A549 (cell line): Measurements from ENCODE around the gene REX1BD. TPM values are rescaled to one million over a fixed set of nuclear protein-coding genes. Genes with fewer than 3 reads are reported as not detected.

Experiments
- ATAC-seq, 2 experiments: fragments of 200-7000 bp in 1 of 2; fragments of >200 bp in 1 of 2; cut with Nextera tagmentation in 1 of 2; cut with Tn5 transposase in 1 of 2; 3 replicates each; pipeline versions ENCODE4 v1.8.0 to v1.9.1; 2018 to 2020; ENCODE audit warnings: mild to moderate bottlenecking in 1 of 2, moderate library complexity in 1 of 2
- CTCF ChIA-PET: fragments of 300-600 bp; sonication (Branson Sonifier 250); formaldehyde crosslinking; extraction: SDS; loops from one replicate; lab custom pipeline; 2021; ENCODE audit warnings: antibody characterized with exemption, inconsistent platforms; lab: Yijun Ruan, JAX
- POLR2A ChIA-PET: fragments of 350-600 bp; formaldehyde crosslinking; extraction: SDS; loops from one replicate; lab custom pipeline; 2021; ENCODE audit warnings: antibody characterized with exemption, inconsistent platforms; lab: Yijun Ruan, JAX
- DNase-seq, 2 experiments: peaks; one replicate each; pipeline versions ENCODE4 v3.0.0 to v3.0.0-alpha.2; 2011 to 2016; ENCODE audit warnings: low read depth in 1 of 2, low spot score in 1 of 2
- FAIRE-seq: peaks from 2 replicates; lab custom pipeline; 2011; peaks lifted over from hg19 to GRCh38; lab: Jason Lieb, UNC
- H3K27ac ChIP-seq, 2 experiments: fragments of >200 bp; sonication (Bioruptor Twin); formaldehyde crosslinking; 3 replicates each; pipeline ENCODE4 v1.5.1; 2016 to 2017
- H3K4me1 ChIP-seq: fragments of >200 bp; sonication (Bioruptor Twin); formaldehyde crosslinking; 3 replicates; pipeline ENCODE4 v1.6.1; 2016
- H3K4me2 ChIP-seq: fragments of >200 bp; sonication (Bioruptor Twin); formaldehyde crosslinking; 3 replicates; pipeline ENCODE4 v1.6.1; 2016
- H3K4me3 ChIP-seq: fragments of >200 bp; sonication (Bioruptor Twin); formaldehyde crosslinking; 3 replicates; pipeline ENCODE4 v1.5.1; 2016
- H3K9me3 ChIP-seq: fragments of >200 bp; sonication (Bioruptor Twin); formaldehyde crosslinking; 3 replicates; pipeline ENCODE4 v1.6.1; 2016
- CEBPB ChIP-seq, 2 experiments: fragments of >200 bp in 1 of 2; sonication (Bioruptor Twin) in 1 of 2; formaldehyde crosslinking in 1 of 2; IDR thresholded peaks; 2 replicates each; pipeline ENCODE4 v1.6.1; 2012 to 2016
- CHD2 ChIP-seq: fragments of 150-350 bp; IDR thresholded peaks from 2 replicates; pipeline ENCODE4 v1.6.1; 2014; ENCODE audit warnings: low read length; ENCODE audit not compliant: partially characterized antibody
- CHD4 ChIP-seq: fragments of 200-600 bp; sonication (generic); IDR thresholded peaks from 2 replicates; pipeline ENCODE4 v1.6.1; 2016; ENCODE audit warnings: antibody characterized with exemption, mild to moderate bottlenecking, borderline replicate concordance
- EHF ChIP-seq: fragments of 250-450 bp; sonication (Bioruptor Pico); IDR thresholded peaks from 2 replicates; pipeline ENCODE4 v1.5.0; 2020; ENCODE audit warnings: mild to moderate bottlenecking
- EHMT2 ChIP-seq: fragments of 200-600 bp; sonication (generic); IDR thresholded peaks from 2 replicates; pipeline ENCODE4 v1.6.1; 2016; ENCODE audit warnings: antibody characterized with exemption, low read depth, mild to moderate bottlenecking, moderate library complexity
- EP300 ChIP-seq, 2 experiments: fragments of >200 bp; sonication (Bioruptor Twin); formaldehyde crosslinking; IDR thresholded peaks; 2 replicates in 1 of 2; 3 replicates in 1 of 2; pipeline ENCODE4 v1.6.1; 2016 to 2017
- FOSL2 ChIP-seq, 2 experiments: fragments of 450-650 bp in 1 of 2; fragments of >200 bp in 1 of 2; sonication (Bioruptor Twin) in 1 of 2; formaldehyde crosslinking; IDR thresholded peaks; 2 replicates each; pipeline versions ENCODE4 v1.5.0 to v1.6.1; 2016 to 2020; ENCODE audit warnings: mild to moderate bottlenecking in 1 of 2, moderate library complexity in 1 of 2
- FOXS1 ChIP-seq: fragments of 250-450 bp; sonication (Bioruptor Pico); IDR thresholded peaks from 2 replicates; pipeline ENCODE4 v1.5.0; 2020; ENCODE audit warnings: mild to moderate bottlenecking, moderate library complexity
- HEYL ChIP-seq: fragments of 250-450 bp; sonication (Bioruptor Pico); IDR thresholded peaks from 2 replicates; pipeline ENCODE4 v1.8.0; 2021; ENCODE audit warnings: mild to moderate bottlenecking, moderate library complexity
- HOXB13 ChIP-seq: fragments of 250-450 bp; sonication (Bioruptor Pico); IDR thresholded peaks from 2 replicates; pipeline ENCODE4 v1.5.0; 2020; ENCODE audit warnings: low read depth, mild to moderate bottlenecking, moderate library complexity
- HOXB5 ChIP-seq: fragments of 250-450 bp; sonication (Bioruptor Pico); IDR thresholded peaks from 2 replicates; pipeline ENCODE4 v1.5.0; 2020; ENCODE audit warnings: mild to moderate bottlenecking, moderate library complexity
- NFE2L2 ChIP-seq: fragments of 150-350 bp; conservative IDR thresholded peaks from 2 replicates; pipeline ENCODE4 v1.6.1; 2014; ENCODE audit warnings: low read length
- NR3C1 ChIP-seq: fragments of >200 bp; sonication (Bioruptor Twin); formaldehyde crosslinking; IDR thresholded peaks from 3 replicates; pipeline ENCODE4 v1.6.1; 2017
- PHF8 ChIP-seq: fragments of 200-600 bp; sonication (generic); IDR thresholded peaks from 2 replicates; pipeline ENCODE4 v1.6.1; 2016; ENCODE audit warnings: low read depth, mild to moderate bottlenecking, antibody characterized with exemption, moderate library complexity, borderline replicate concordance
- POLR2A ChIP-seq: IDR thresholded peaks from 2 replicates; pipeline ENCODE4 v1.6.1; 2012; ENCODE audit warnings: mild to moderate bottlenecking, low read length
- POLR2AphosphoS2 ChIP-seq: conservative IDR thresholded peaks from 2 replicates; pipeline ENCODE4 v1.6.1; 2012; ENCODE audit warnings: low read length, improper control_type of control experiment, inconsistent platforms
- RAD21 ChIP-seq, 2 experiments: fragments of >200 bp in 1 of 2; sonication (Bioruptor Twin) in 1 of 2; formaldehyde crosslinking in 1 of 2; IDR thresholded peaks in 1 of 2; conservative IDR thresholded peaks in 1 of 2; 2 replicates in 1 of 2; 3 replicates in 1 of 2; pipeline ENCODE4 v1.6.1; 2012 to 2018; ENCODE audit warnings: inconsistent platforms in 1 of 2
- RARB ChIP-seq: fragments of 250-450 bp; sonication (Bioruptor Pico); IDR thresholded peaks from 2 replicates; pipeline ENCODE4 v1.8.0; 2021; ENCODE audit warnings: mild to moderate bottlenecking, moderate library complexity
- RCOR1 ChIP-seq: fragments of 150-350 bp; IDR thresholded peaks from 2 replicates; pipeline ENCODE4 v1.6.1; 2014; ENCODE audit warnings: antibody characterized with exemption, low read length, low read depth
- RFX5 ChIP-seq: fragments of 450-650 bp; IDR thresholded peaks from 2 replicates; pipeline ENCODE4 v1.7.1; 2014; ENCODE audit warnings: antibody characterized with exemption, mild to moderate bottlenecking, moderate library complexity
- RNF2 ChIP-seq: fragments of 200-600 bp; sonication (generic); IDR thresholded peaks from 2 replicates; pipeline ENCODE4 v1.6.1; 2016; ENCODE audit warnings: low read depth, mild to moderate bottlenecking, antibody characterized with exemption, moderate library complexity, borderline replicate concordance
- SMC3 ChIP-seq: fragments of >200 bp; sonication (Bioruptor Twin); formaldehyde crosslinking; IDR thresholded peaks from 3 replicates; pipeline ENCODE4 v1.6.1; 2018; ENCODE audit warnings: inconsistent platforms
- SREBF2 ChIP-seq: fragments of 450-650 bp; IDR thresholded peaks from 2 replicates; pipeline ENCODE4 v1.6.1; 2014; ENCODE audit warnings: mild to moderate bottlenecking, moderate library complexity
- TFCP2L1 ChIP-seq: fragments of 250-450 bp; sonication (Bioruptor Pico); IDR thresholded peaks from 2 replicates; pipeline ENCODE4 v1.5.0; 2021; ENCODE audit warnings: mild to moderate bottlenecking
- ZC3H11A ChIP-seq: fragments of 450-650 bp; IDR thresholded peaks from 2 replicates; pipeline ENCODE4 v1.6.1; 2014; ENCODE audit warnings: antibody characterized with exemption, mild to moderate bottlenecking
- ZFP36 ChIP-seq: fragments of 450-650 bp; IDR thresholded peaks from 2 replicates; pipeline ENCODE4 v1.6.1; 2014; ENCODE audit warnings: borderline replicate concordance; ENCODE audit not compliant: partially characterized antibody
- ZSCAN20 ChIP-seq: fragments of 250-450 bp; sonication (Bioruptor Pico); IDR thresholded peaks from 2 replicates; pipeline ENCODE4 v1.8.0; 2022; ENCODE audit warnings: mild to moderate bottlenecking, moderate library complexity
- WGBS: methylation state at CpG from one replicate; pipeline ENCODE4 v1.1.6; 2017; ENCODE audit errors: missing lambda C conversion rate; 5-methylcytosine and 5-hydroxymethylcytosine counted together
- polyA plus RNA-seq, 4 experiments: library from polyadenylated mRNA; depleted of rRNA in 3 of 4; stranded (reverse); fragments of >200 nt; fragmentation: RNase III in 1 of 4; extraction: RNeasy Plus Mini Kit Qiagen cat#74134 plus additional on column Dnase treatment in 1 of 4; gene quantifications; 2 replicates in 3 of 4; 3 replicates in 1 of 4; pipeline ENCODE4 v1.2.3, GENCODE V29; 2011 to 2017
- TF ChIP-seq, protein P1 (sequence below): fragments of 200-600 bp; sonication (generic); IDR thresholded peaks from 2 replicates; pipeline ENCODE4 v1.6.1; 2016; ENCODE audit warnings: antibody characterized with exemption, mild to moderate bottlenecking, moderate library complexity
- TF ChIP-seq, protein P2 (sequence below): fragments of 150-350 bp; IDR thresholded peaks from 2 replicates; pipeline ENCODE4 v1.6.1; 2014; ENCODE audit warnings: low read depth, mild to moderate bottlenecking, low read length
- TF ChIP-seq, protein P3 (sequence below): IDR thresholded peaks from 2 replicates; pipeline ENCODE4 v1.6.1; 2012
- TF ChIP-seq, protein P4 (sequence below): fragments of >200 bp; sonication (Bioruptor Twin); formaldehyde crosslinking; IDR thresholded peaks from 3 replicates; pipeline ENCODE4 v1.5.1; 2016
- TF ChIP-seq, protein P5 (sequence below): fragments of >200 bp; sonication (Bioruptor Twin); formaldehyde crosslinking; IDR thresholded peaks from 3 replicates; pipeline ENCODE4 v1.6.1; 2016

REX1BD gene
- polyA plus RNA-seq, 2 of the 4 experiments (the other 2 are of a cell fraction) = 23.1 to 47.3 TPM

DNA sequence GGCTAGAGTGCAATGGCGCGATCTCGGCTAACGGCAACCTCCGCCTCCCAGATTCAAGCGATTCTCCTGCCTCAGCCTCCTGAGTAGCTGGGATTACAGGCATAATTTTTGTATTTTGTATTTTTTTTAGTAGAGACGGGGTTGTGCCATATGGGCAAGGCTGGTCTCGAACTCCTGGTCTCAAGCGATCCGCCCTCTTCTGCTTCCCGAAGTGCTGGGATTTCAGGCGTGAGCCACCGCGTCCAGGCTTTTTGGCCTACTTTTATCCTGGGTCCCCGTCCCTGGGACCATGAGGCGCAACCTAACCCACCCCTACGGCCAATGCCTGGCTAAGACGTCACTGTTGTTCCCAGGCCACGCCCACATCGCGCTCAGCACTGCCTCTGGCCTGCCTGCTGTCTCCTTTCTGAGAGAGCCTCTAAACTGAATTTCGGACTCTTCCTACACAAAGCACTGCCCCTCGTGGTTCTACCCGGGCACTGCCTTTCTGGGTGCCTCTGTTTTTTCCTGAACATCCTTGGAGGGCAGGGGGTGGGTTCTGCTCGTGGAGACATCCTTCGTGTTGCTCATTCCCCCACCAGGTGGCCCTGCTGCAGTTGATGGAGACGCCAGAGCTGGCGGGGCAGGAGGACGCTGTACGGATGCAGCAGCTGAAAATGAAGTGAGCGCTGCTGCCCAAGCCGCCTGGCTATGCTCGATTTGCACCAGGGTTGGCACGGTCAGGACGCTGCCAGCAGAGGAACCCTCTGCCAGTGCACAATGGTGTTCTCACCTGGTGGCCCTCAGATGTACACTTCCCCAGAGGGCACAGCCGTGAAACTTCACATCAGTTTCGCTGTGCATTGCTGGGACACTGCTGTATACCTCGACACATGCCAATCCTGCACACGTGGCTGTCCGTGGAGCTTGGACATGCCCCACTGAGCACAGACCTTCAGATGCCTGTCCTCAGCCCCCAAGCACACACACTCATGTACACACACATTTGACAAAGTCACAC, 2.0 kb downstream of the REX1BD start:
- 49% methylated on average over 27 of the region's 40 CpGs for WGBS
- FAIRE-seq (no peak), DNase-seq (peak; percentile 59 to 94), ATAC-seq (peak; percentile 46 to 76)
- H3K27ac ChIP-seq = peak overlapping the region; percentile 100
- peak overlapping the region; percentile 96 for H3K4me3 ChIP-seq
- peaks cover 12% of the 10 kb centered on the region; the same call in 1 of the 3 replicates for H3K4me1 ChIP-seq
- CTCF ChIA-PET = interaction anchor here (0.6 to 5.2 kb wide), 27 partner anchors 9 to 277 kb away, joined by 3 to 46 read pairs (median 4); partner anchors contain the start of gene UBA52
- POLR2A ChIA-PET = interaction anchor here (0.7 to 3.1 kb wide), 4 partner anchors 8 to 269 kb away, joined by 3 to 31 read pairs (median 6); partner anchors contain the start of gene UBA52
- H3K4me2 ChIP-seq = peak overlapping the region; percentile 100
- H3K9me3 ChIP-seq = no peaks in the 10 kb centered on the region
- no peak for TF ChIP-seq FOXS1 (CRISPR knock-in tag)
- TF ChIP-seq EP300 (IDR thresholded peaks at IDR 0.05) = no peak
- TF ChIP-seq SMC3 = peak; percentile 38
- TF ChIP-seq, protein P1, sequence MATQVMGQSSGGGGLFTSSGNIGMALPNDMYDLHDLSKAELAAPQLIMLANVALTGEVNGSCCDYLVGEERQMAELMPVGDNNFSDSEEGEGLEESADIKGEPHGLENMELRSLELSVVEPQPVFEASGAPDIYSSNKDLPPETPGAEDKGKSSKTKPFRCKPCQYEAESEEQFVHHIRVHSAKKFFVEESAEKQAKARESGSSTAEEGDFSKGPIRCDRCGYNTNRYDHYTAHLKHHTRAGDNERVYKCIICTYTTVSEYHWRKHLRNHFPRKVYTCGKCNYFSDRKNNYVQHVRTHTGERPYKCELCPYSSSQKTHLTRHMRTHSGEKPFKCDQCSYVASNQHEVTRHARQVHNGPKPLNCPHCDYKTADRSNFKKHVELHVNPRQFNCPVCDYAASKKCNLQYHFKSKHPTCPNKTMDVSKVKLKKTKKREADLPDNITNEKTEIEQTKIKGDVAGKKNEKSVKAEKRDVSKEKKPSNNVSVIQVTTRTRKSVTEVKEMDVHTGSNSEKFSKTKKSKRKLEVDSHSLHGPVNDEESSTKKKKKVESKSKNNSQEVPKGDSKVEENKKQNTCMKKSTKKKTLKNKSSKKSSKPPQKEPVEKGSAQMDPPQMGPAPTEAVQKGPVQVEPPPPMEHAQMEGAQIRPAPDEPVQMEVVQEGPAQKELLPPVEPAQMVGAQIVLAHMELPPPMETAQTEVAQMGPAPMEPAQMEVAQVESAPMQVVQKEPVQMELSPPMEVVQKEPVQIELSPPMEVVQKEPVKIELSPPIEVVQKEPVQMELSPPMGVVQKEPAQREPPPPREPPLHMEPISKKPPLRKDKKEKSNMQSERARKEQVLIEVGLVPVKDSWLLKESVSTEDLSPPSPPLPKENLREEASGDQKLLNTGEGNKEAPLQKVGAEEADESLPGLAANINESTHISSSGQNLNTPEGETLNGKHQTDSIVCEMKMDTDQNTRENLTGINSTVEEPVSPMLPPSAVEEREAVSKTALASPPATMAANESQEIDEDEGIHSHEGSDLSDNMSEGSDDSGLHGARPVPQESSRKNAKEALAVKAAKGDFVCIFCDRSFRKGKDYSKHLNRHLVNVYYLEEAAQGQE = no peak
- TF ChIP-seq CHD4 = no peak
- TF ChIP-seq ZFP36 = no peak
- no peak for TF ChIP-seq NR3C1
- no peak for TF ChIP-seq HOXB13 (CRISPR knock-in tag)
- no peak for TF ChIP-seq POLR2AphosphoS2
- TF ChIP-seq SREBF2 = no peak
- TF ChIP-seq NFE2L2 = no peak
- no peak for TF ChIP-seq RNF2
- 0 out of 2 replicates have a peak, but pooled peaks have one; percentile 17 for TF ChIP-seq POLR2A
- no peak for TF ChIP-seq PHF8
- TF ChIP-seq, protein P2, sequence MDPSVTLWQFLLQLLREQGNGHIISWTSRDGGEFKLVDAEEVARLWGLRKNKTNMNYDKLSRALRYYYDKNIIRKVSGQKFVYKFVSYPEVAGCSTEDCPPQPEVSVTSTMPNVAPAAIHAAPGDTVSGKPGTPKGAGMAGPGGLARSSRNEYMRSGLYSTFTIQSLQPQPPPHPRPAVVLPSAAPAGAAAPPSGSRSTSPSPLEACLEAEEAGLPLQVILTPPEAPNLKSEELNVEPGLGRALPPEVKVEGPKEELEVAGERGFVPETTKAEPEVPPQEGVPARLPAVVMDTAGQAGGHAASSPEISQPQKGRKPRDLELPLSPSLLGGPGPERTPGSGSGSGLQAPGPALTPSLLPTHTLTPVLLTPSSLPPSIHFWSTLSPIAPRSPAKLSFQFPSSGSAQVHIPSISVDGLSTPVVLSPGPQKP = no peak
- TF ChIP-seq, protein P3, sequence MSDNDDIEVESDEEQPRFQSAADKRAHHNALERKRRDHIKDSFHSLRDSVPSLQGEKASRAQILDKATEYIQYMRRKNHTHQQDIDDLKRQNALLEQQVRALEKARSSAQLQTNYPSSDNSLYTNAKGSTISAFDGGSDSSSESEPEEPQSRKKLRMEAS = peak; percentile 35; the same call in 1 of the 2 replicates
- peak; percentile 33; a peak in 3 of 5 replicates for TF ChIP-seq RAD21 (conservative IDR thresholded peaks at IDR 0.05 in 1 of 2, IDR thresholded peaks at IDR 0.05 in 1 of 2)
- no peak for TF ChIP-seq RCOR1
- TF ChIP-seq FOSL2 (IDR thresholded peaks at IDR 0.05) = no peak
- no peak for TF ChIP-seq FOSL2 (CRISPR knock-in tag; IDR thresholded peaks at IDR 0.05)
- TF ChIP-seq ZSCAN20 (CRISPR knock-in tag) = no peak
- TF ChIP-seq, protein P4, sequence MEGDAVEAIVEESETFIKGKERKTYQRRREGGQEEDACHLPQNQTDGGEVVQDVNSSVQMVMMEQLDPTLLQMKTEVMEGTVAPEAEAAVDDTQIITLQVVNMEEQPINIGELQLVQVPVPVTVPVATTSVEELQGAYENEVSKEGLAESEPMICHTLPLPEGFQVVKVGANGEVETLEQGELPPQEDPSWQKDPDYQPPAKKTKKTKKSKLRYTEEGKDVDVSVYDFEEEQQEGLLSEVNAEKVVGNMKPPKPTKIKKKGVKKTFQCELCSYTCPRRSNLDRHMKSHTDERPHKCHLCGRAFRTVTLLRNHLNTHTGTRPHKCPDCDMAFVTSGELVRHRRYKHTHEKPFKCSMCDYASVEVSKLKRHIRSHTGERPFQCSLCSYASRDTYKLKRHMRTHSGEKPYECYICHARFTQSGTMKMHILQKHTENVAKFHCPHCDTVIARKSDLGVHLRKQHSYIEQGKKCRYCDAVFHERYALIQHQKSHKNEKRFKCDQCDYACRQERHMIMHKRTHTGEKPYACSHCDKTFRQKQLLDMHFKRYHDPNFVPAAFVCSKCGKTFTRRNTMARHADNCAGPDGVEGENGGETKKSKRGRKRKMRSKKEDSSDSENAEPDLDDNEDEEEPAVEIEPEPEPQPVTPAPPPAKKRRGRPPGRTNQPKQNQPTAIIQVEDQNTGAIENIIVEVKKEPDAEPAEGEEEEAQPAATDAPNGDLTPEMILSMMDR = peak; percentile 44
- TF ChIP-seq, protein P5, sequence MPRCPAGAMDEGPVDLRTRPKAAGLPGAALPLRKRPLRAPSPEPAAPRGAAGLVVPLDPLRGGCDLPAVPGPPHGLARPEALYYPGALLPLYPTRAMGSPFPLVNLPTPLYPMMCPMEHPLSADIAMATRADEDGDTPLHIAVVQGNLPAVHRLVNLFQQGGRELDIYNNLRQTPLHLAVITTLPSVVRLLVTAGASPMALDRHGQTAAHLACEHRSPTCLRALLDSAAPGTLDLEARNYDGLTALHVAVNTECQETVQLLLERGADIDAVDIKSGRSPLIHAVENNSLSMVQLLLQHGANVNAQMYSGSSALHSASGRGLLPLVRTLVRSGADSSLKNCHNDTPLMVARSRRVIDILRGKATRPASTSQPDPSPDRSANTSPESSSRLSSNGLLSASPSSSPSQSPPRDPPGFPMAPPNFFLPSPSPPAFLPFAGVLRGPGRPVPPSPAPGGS = no peak
- no peak for TF ChIP-seq RFX5
- TF ChIP-seq EHF (CRISPR knock-in tag) = no peak
- TF ChIP-seq CEBPB (IDR thresholded peaks at IDR 0.05) = no peak
- no peak for TF ChIP-seq HOXB5 (CRISPR knock-in tag)
- TF ChIP-seq TFCP2L1 (CRISPR knock-in tag) = no peak
- no peak for TF ChIP-seq RARB (CRISPR knock-in tag)
- no peak for TF ChIP-seq EHMT2
- no peak for TF ChIP-seq ZC3H11A
- no peak for TF ChIP-seq CHD2
- no peak for TF ChIP-seq HEYL (CRISPR knock-in tag)
